ENCODE results near the gene ACTL7B. TPM values are rescaled to one million over a fixed set of nuclear protein-coding genes. Genes with fewer than 3 reads are reported as not detected.
"Not testable (repeated sequence)": the region's sequence is repeated elsewhere in the genome, so short reads cannot be mapped to it uniquely, and the experiment has no call there.

Gene ACTL7B
- total and polyA plus RNA-seq, 2 experiments from 2014 or later = not detected

- no peak overlapping the region for H2AFZ ChIP-seq
- 63 to 85% methylated on average over 3 of the region's 3 CpGs for WGBS, 2 experiments (ENCODE audit: low coverage in 1 of 2, low lambda C conversion rate in 2 of 2, missing lambda C conversion rate in 2 of 2)
- H3K79me2 ChIP-seq (ENCODE audit: insufficient read depth) = no peaks in the 10 kb centered on the region
- H3K9ac ChIP-seq = no peak overlapping the region
- no peaks in the 10 kb centered on the region for H3K36me3 ChIP-seq (ENCODE audit: low read depth)
- H3K9me3 ChIP-seq (ENCODE audit: low read depth) = no peaks in the 10 kb centered on the region
- H3K4me3 ChIP-seq = no peak overlapping the region
- no peak for TF ChIP-seq EZH2 (IDR thresholded peaks at IDR 0.05; ENCODE audit: insufficient read depth, poor library complexity, severe bottlenecking)
- no peak for TF ChIP-seq EZH2phosphoT487 (IDR thresholded peaks at IDR 0.05; ENCODE audit: insufficient read depth, low read depth)
- no peaks in the 10 kb centered on the region for H4K20me1 ChIP-seq (ENCODE audit: insufficient read depth)
- DNase-seq = no peak
- no peaks in the 10 kb centered on the region for H3K9me2 ChIP-seq (ENCODE audit: insufficient read depth)
- no peak overlapping the region for H3K27ac ChIP-seq
- in situ Hi-C loops (cut with MboI) = no loop called here
- H3K4me1 ChIP-seq (ENCODE audit: insufficient read depth) = no peaks in the 10 kb centered on the region
- H3K4me2 ChIP-seq (ENCODE audit: unreplicated experiment) = no peak overlapping the region
- peaks cover 3% of the 10 kb centered on the region; the same call in 1 of the 2 replicates for H3K27me3 ChIP-seq (replicated peaks; ENCODE audit: insufficient read depth)
- H3F3A ChIP-seq (ENCODE audit: insufficient read depth) = no peaks in the 10 kb centered on the region
These were observed 1.7 kb downstream of the ACTL7B start for GRCh38 chr9:108854094-108854493.

- H2AFZ ChIP-seq = no peak overlapping the region
- in situ Hi-C loops (cut with MboI) = no loop called here
These were observed 3.7 kb downstream of the ACTL7B start for GRCh38 chr9:108852079-108852478.

GRCh38 chr9:108851138-108851537, 4.6 kb downstream of the ACTL7B start:
- Histone ChIP-seq H3K9me2 (ENCODE audit: insufficient read depth) (no peaks in the 10 kb centered on the region), H3K4me1 (ENCODE audit: insufficient read depth) (no peaks in the 10 kb centered on the region), H4K20me1 (ENCODE audit: insufficient read depth) (no peaks in the 10 kb centered on the region), H3K4me3 (no peak overlapping the region), H3K27me3 (replicated peaks; ENCODE audit: insufficient read depth) (peaks cover 3% of the 10 kb centered on the region; the same call in 1 of the 2 replicates), H3K9me3 (ENCODE audit: low read depth) (no peaks in the 10 kb centered on the region), H3F3A (ENCODE audit: insufficient read depth) (no peaks in the 10 kb centered on the region), H3K79me2 (ENCODE audit: insufficient read depth) (no peaks in the 10 kb centered on the region), H2AFZ (no peak overlapping the region), H3K4me2 (ENCODE audit: unreplicated experiment) (no peak overlapping the region), H3K9ac (no peak overlapping the region), H3K27ac (no peak overlapping the region), H3K36me3 (ENCODE audit: low read depth) (no peaks in the 10 kb centered on the region)
- in situ Hi-C loops (cut with MboI) = no loop called here
- no peak for DNase-seq
- TF ChIP-seq EZH2phosphoT487 (IDR thresholded peaks at IDR 0.05; ENCODE audit: insufficient read depth, low read depth) = no peak
- TF ChIP-seq EZH2 (IDR thresholded peaks at IDR 0.05; ENCODE audit: insufficient read depth, poor library complexity, severe bottlenecking) = no peak
- WGBS, 2 experiments (ENCODE audit: low coverage in 1 of 2, low lambda C conversion rate in 2 of 2, missing lambda C conversion rate in 2 of 2) = 59 to 62% methylated on average over 3 of the region's 3 CpGs

More at GRCh38 chr9:108852079-108852478, 3.7 kb downstream of the ACTL7B start:
- H4K20me1 ChIP-seq (ENCODE audit: insufficient read depth) = no peaks in the 10 kb centered on the region
- no peaks in the 10 kb centered on the region for H3F3A ChIP-seq (ENCODE audit: insufficient read depth)
- TF ChIP-seq EZH2 (IDR thresholded peaks at IDR 0.05; ENCODE audit: insufficient read depth, poor library complexity, severe bottlenecking) (no peak), EZH2phosphoT487 (IDR thresholded peaks at IDR 0.05; ENCODE audit: insufficient read depth, low read depth) (no peak)
- H3K4me3 ChIP-seq = no peak overlapping the region
- H3K4me2 ChIP-seq (ENCODE audit: unreplicated experiment) = no peak overlapping the region
- H3K79me2 ChIP-seq (ENCODE audit: insufficient read depth) = no peaks in the 10 kb centered on the region
- H3K36me3 ChIP-seq (ENCODE audit: low read depth) = no peaks in the 10 kb centered on the region
- peaks cover 3% of the 10 kb centered on the region; the same call in 1 of the 2 replicates for H3K27me3 ChIP-seq (replicated peaks; ENCODE audit: insufficient read depth)
- H3K4me1 ChIP-seq (ENCODE audit: insufficient read depth) = no peaks in the 10 kb centered on the region
- no peaks in the 10 kb centered on the region for H3K9me2 ChIP-seq (ENCODE audit: insufficient read depth)
- no peak overlapping the region for H3K9ac ChIP-seq
- DNase-seq = no peak
- H3K27ac ChIP-seq = no peak overlapping the region
- WGBS, 2 experiments (ENCODE audit: low coverage in 1 of 2, low lambda C conversion rate in 2 of 2, missing lambda C conversion rate in 2 of 2) = 2 to 24% methylated on average over 1 of the region's 1 CpG
- H3K9me3 ChIP-seq (ENCODE audit: low read depth) = no peaks in the 10 kb centered on the region

GRCh38 chr9:108850293-108850897, 5.4 kb downstream of the ACTL7B start:
- in situ Hi-C loops (cut with MboI) = no loop called here
- H4K20me1 ChIP-seq (ENCODE audit: insufficient read depth) = no peaks in the 10 kb centered on the region

GRCh38 chr9:108848296-108848695, 7.5 kb downstream of the ACTL7B start:
- H3K36me3 ChIP-seq (ENCODE audit: low read depth); H3K9ac ChIP-seq; H4K20me1 ChIP-seq (ENCODE audit: insufficient read depth); H3K9me3 ChIP-seq (ENCODE audit: low read depth); H3F3A ChIP-seq (ENCODE audit: insufficient read depth); H3K27ac ChIP-seq; H2AFZ ChIP-seq; H3K27me3 ChIP-seq (replicated peaks; ENCODE audit: insufficient read depth); DNase-seq; H3K4me1 ChIP-seq (ENCODE audit: insufficient read depth); H3K4me2 ChIP-seq (ENCODE audit: unreplicated experiment); H3K4me3 ChIP-seq; in situ Hi-C loops (cut with MboI); H3K79me2 ChIP-seq (ENCODE audit: insufficient read depth); H3K9me2 ChIP-seq (ENCODE audit: insufficient read depth): not testable (repeated sequence)
- WGBS, 2 experiments (ENCODE audit: low coverage in 1 of 2, low lambda C conversion rate in 2 of 2, missing lambda C conversion rate in 2 of 2) = 77 to 79% methylated on average over 8 of the region's 8 CpGs

More at GRCh38 chr9:108850293-108850897, 5.4 kb downstream of the ACTL7B start:
- H3K79me2 ChIP-seq (ENCODE audit: insufficient read depth) = no peaks in the 10 kb centered on the region
- no peaks in the 10 kb centered on the region for H3K4me1 ChIP-seq (ENCODE audit: insufficient read depth)
- H3K27ac ChIP-seq = no peak overlapping the region
- H3K9ac ChIP-seq = no peak overlapping the region
- H3K9me2 ChIP-seq (ENCODE audit: insufficient read depth) = no peaks in the 10 kb centered on the region
- DNase-seq = peak; percentile 42
- H3F3A ChIP-seq (ENCODE audit: insufficient read depth) = no peaks in the 10 kb centered on the region
- H2AFZ ChIP-seq = no peak overlapping the region
- no peak overlapping the region for H3K4me3 ChIP-seq
- H3K27me3 ChIP-seq (replicated peaks; ENCODE audit: insufficient read depth) = peaks cover 3% of the 10 kb centered on the region; the same call in 1 of the 2 replicates
- WGBS, 2 experiments (ENCODE audit: low coverage in 1 of 2, low lambda C conversion rate in 2 of 2, missing lambda C conversion rate in 2 of 2) = 92 to 93% methylated on average over 3 of the region's 3 CpGs
- TF ChIP-seq EZH2 (IDR thresholded peaks at IDR 0.05; ENCODE audit: insufficient read depth, poor library complexity, severe bottlenecking) (no peak), EZH2phosphoT487 (IDR thresholded peaks at IDR 0.05; ENCODE audit: insufficient read depth, low read depth) (no peak)
- no peaks in the 10 kb centered on the region for H3K9me3 ChIP-seq (ENCODE audit: low read depth)
- no peak overlapping the region for H3K4me2 ChIP-seq (ENCODE audit: unreplicated experiment)
- no peaks in the 10 kb centered on the region for H3K36me3 ChIP-seq (ENCODE audit: low read depth)

Measured in GM23248 (cell line).